IMR-90 (cell line): ENCODE measurements around the gene ABCA5.

Experiments
- BHLHE40 ChIP-seq: fragments of 150-350 bp; IDR thresholded peaks from 2 replicates; pipeline ENCODE4 v1.6.1; 2016; ENCODE audit warnings: mild to moderate bottlenecking, low read depth, low read length
- CEBPB ChIP-seq: IDR thresholded peaks from 2 replicates; pipeline ENCODE4 v1.6.1; 2012; ENCODE audit warnings: low read depth, low read length, improper control_type of control experiment
- CHD1 ChIP-seq: IDR thresholded peaks from 2 replicates; pipeline ENCODE4 v1.6.1; 2012; ENCODE audit warnings: low read depth, low read length, improper control_type of control experiment
- FOS ChIP-seq: fragments of 150-350 bp; IDR thresholded peaks from 2 replicates; pipeline ENCODE4 v1.6.1; 2016; ENCODE audit warnings: low read depth, low read length
- MAZ ChIP-seq: IDR thresholded peaks from 2 replicates; pipeline ENCODE4 v1.6.1; 2012; ENCODE audit warnings: low read depth, mild to moderate bottlenecking, low read length, improper control_type of control experiment, moderate library complexity, borderline replicate concordance
- NFE2L2 ChIP-seq: fragments of 150-350 bp; IDR thresholded peaks from 2 replicates; pipeline ENCODE4 v1.6.1; 2016; ENCODE audit warnings: low read depth, mild to moderate bottlenecking, low read length
- POLR2A ChIP-seq: IDR thresholded peaks from 2 replicates; pipeline ENCODE4 v1.6.1; 2012; ENCODE audit warnings: mild to moderate bottlenecking, low read depth, low read length
- RAD21 ChIP-seq: IDR thresholded peaks from 2 replicates; pipeline ENCODE4 v1.6.1; 2012; ENCODE audit warnings: low read length, improper control_type of control experiment
- RFX5 ChIP-seq: IDR thresholded peaks from 2 replicates; pipeline ENCODE4 v1.8.0; 2012; ENCODE audit warnings: low read depth, mild to moderate bottlenecking, low read length, moderate library complexity
- SMC3 ChIP-seq: fragments of 150-350 bp; IDR thresholded peaks from 2 replicates; pipeline ENCODE4 v1.6.1; 2016; ENCODE audit warnings: low read depth, mild to moderate bottlenecking, antibody characterized with exemption, low read length, moderate library complexity
- USF2 ChIP-seq: fragments of 150-350 bp; IDR thresholded peaks from 2 replicates; pipeline ENCODE4 v1.6.1; 2017; ENCODE audit warnings: mild to moderate bottlenecking, antibody characterized with exemption, low read length, low read depth
- TF ChIP-seq, protein P1 (sequence below): conservative IDR thresholded peaks from 2 replicates; pipeline ENCODE4 v1.5.1; 2012; ENCODE audit warnings: mild to moderate bottlenecking, low read depth, low read length, improper control_type of control experiment

DNA sequence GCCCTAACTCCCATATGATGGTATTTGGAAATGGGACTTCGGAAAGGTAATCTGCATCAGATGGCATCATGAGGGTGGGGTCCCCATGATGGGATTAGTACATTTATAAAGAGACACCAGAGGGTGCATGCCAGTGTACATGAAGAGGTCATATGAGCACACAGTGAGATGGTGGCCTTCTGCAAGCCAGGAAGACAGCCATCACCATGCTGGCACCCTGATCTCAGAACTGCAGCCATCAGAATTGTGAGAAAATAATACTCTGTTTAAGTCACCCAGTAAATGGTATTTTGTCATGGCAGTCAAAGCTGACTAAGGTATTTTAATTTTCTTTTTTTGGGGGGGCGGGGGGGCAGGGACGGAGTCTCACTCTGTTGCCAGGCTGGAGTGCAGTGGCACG is 51.2 kb downstream of the ABCA5 start:
- no peak for TF ChIP-seq CEBPB
- no peak for TF ChIP-seq POLR2A
- TF ChIP-seq, protein P1, sequence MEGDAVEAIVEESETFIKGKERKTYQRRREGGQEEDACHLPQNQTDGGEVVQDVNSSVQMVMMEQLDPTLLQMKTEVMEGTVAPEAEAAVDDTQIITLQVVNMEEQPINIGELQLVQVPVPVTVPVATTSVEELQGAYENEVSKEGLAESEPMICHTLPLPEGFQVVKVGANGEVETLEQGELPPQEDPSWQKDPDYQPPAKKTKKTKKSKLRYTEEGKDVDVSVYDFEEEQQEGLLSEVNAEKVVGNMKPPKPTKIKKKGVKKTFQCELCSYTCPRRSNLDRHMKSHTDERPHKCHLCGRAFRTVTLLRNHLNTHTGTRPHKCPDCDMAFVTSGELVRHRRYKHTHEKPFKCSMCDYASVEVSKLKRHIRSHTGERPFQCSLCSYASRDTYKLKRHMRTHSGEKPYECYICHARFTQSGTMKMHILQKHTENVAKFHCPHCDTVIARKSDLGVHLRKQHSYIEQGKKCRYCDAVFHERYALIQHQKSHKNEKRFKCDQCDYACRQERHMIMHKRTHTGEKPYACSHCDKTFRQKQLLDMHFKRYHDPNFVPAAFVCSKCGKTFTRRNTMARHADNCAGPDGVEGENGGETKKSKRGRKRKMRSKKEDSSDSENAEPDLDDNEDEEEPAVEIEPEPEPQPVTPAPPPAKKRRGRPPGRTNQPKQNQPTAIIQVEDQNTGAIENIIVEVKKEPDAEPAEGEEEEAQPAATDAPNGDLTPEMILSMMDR: no peak
- TF ChIP-seq MAZ: no peak
- no peak for TF ChIP-seq FOS
- TF ChIP-seq CHD1: no peak
- TF ChIP-seq USF2: no peak
- TF ChIP-seq RAD21: no peak
- no peak for TF ChIP-seq NFE2L2
- TF ChIP-seq SMC3: no peak
- no peak for TF ChIP-seq RFX5
- no peak for TF ChIP-seq BHLHE40
